ENCODE measurements around the gene CGB8.
A peak's percentile ranks its signal among the peaks of the same experiment; 100 is the strongest.
"Not testable (repeated sequence)": the region's sequence is repeated elsewhere in the genome, so short reads cannot be mapped to it uniquely, and the experiment has no call there.

The CGB8 gene

GRCh38 chr19:49064768-49065611, 16.1 kb upstream of the CGB8 start, which contains the start of gene NTF4:
Gene NTF4, minus strand, starts transcription at chr19:49064818. Its CDS starts 2,821 bp downstream, at chr19:49061997.
- no peak for DNase-seq

GRCh38 chr19:49064029-49064629, 15.2 kb upstream of the CGB8 start:
- DNase-seq, result no peak

GRCh38 chr19:49061445-49061844, 12.5 kb upstream of the CGB8 start:
- no peak for DNase-seq

- DNase-seq, result no peak
These were observed 12.1 kb upstream of the CGB8 start for GRCh38 chr19:49061000-49061399.

GRCh38 chr19:49059053-49059452, 10.1 kb upstream of the CGB8 start:
- no peak for DNase-seq

- DNase-seq, result no peak
These were observed 9.7 kb upstream of the CGB8 start for GRCh38 chr19:49058562-49058961.

GRCh38 chr19:49057636-49058234, 8.8 kb upstream of the CGB8 start, which contains the start of gene CGB7:
Gene CGB7, minus strand, starts transcription at chr19:49057749. Its CDS starts 2,374 bp downstream, at chr19:49055375.
- DNase-seq, result peak; percentile 34

- DNase-seq, result not testable (repeated sequence)
These were observed 8.1 kb upstream of the CGB8 start for GRCh38 chr19:49056902-49057596.

- peak; percentile 45 for DNase-seq
These were observed 7.4 kb upstream of the CGB8 start for GRCh38 chr19:49056101-49056901.

GRCh38 chr19:49050376-49051033, 1.6 kb upstream of the CGB8 start:
- not testable (repeated sequence) for DNase-seq

- not testable (repeated sequence) for DNase-seq
These were observed 923 bp upstream of the CGB8 start for GRCh38 chr19:49049834-49050233.

- DNase-seq, result not testable (repeated sequence)
These were observed 5.4 kb downstream of the CGB8 start, which contains the start of gene CGB5 for GRCh38 chr19:49043548-49043947. Gene CGB5, plus strand, starts transcription at chr19:49043848. Its CDS starts 362 bp downstream, at chr19:49044210.

- DNase-seq, result not testable (repeated sequence)
These were observed 6.2 kb downstream of the CGB8 start for GRCh38 chr19:49042666-49043065.

- no peak for DNase-seq
These were observed 6.7 kb downstream of the CGB8 start for GRCh38 chr19:49042177-49042576.

GRCh38 chr19:49039736-49040135, 9.2 kb downstream of the CGB8 start:
- not testable (repeated sequence) for DNase-seq

GRCh38 chr19:49038557-49039276, 10.2 kb downstream of the CGB8 start:
- DNase-seq, result not testable (repeated sequence)

- not testable (repeated sequence) for DNase-seq
These were observed 10.8 kb downstream of the CGB8 start for GRCh38 chr19:49038111-49038510.

GRCh38 chr19:49036815-49037214, 12.1 kb downstream of the CGB8 start, which contains the start of gene CGB1:
Gene CGB1, minus strand, starts transcription at chr19:49036895. Its CDS starts 184 bp downstream, at chr19:49036711.
- DNase-seq, result peak; percentile 32

- DNase-seq, result peak; percentile 62
These were observed 17.1 kb downstream of the CGB8 start, which contains the start of gene CGB2 for GRCh38 chr19:49031642-49032301. Gene CGB2, plus strand, starts transcription at chr19:49031890. Its CDS starts 206 bp downstream, at chr19:49032096.

- not testable (repeated sequence) for DNase-seq
These were observed 18.6 kb downstream of the CGB8 start for GRCh38 chr19:49030323-49030722.
